K562 (cell line): Measurements from ENCODE around the gene SCG3. TPM values are rescaled to one million over a fixed set of nuclear protein-coding genes. Genes with fewer than 3 reads are reported as not detected.

Experiments used
- ATAC-seq: fragments of 200-7000 bp; cut with Tn5 transposase; 3 replicates; pipeline ENCODE4 v1.9.1; 2020; ENCODE audit warnings: moderate library complexity
- BruUV-seq: library from RNA; stranded (reverse); fragments of 400-500 nt; replicated peaks from 2 replicates; lab custom pipeline; 2021; lab: Mats Ljungman, UMichigan
- CTCF ChIA-PET: fragments of 300-600 bp; formaldehyde crosslinking; extraction: SDS; loops from one replicate; lab custom pipeline; 2021; ENCODE audit warnings: low intra/inter-chr PET ratio; lab: Yijun Ruan, JAX
- POLR2A ChIA-PET: fragments of 300-600, 350-650 bp; sonication (Branson Sonifier 250); formaldehyde crosslinking; extraction: SDS; loops from one replicate; lab custom pipeline; 2021; ENCODE audit warnings: antibody characterized with exemption, inconsistent platforms; lab: Yijun Ruan, JAX
- DNase-seq, 4 experiments: peaks; one replicate each; pipeline versions ENCODE4 v3.0.0 to v3.0.0-alpha.2; 2011 to 2018; ENCODE audit warnings: low spot score in 3 of 4, mixed read lengths in 3 of 4; ENCODE audit errors: extremely low read depth in 1 of 4
- FAIRE-seq: peaks from 2 replicates; lab custom pipeline; 2011; peaks lifted over from hg19 to GRCh38; lab: Jason Lieb, UNC
- H2AFZ ChIP-seq: 2 replicates; pipeline ENCODE4 v1.6.0; 2011; ENCODE audit warnings: low read depth, low read length, control low read depth, inconsistent platforms
- H3K27ac ChIP-seq: fragments of 200-600 bp; 3 replicates; pipeline ENCODE4 v1.8.0; 2011; ENCODE audit warnings: low read depth, mild to moderate bottlenecking, control low read depth, inconsistent platforms, low read length, moderate library complexity, mixed read lengths; ENCODE audit errors: extremely low read depth
- H3K27me3 ChIP-seq, 2 experiments: fragments of 300-600 bp in 1 of 2; 2 replicates in 1 of 2; 3 replicates in 1 of 2; pipeline versions ENCODE4 v1.6.0 to v1.8.0; 2011; ENCODE audit warnings: inconsistent platforms in 2 of 2, low read length in 2 of 2, mild to moderate bottlenecking in 1 of 2, mixed read lengths in 1 of 2, moderate library complexity in 1 of 2; ENCODE audit not compliant: control insufficient read depth in 2 of 2, insufficient read depth in 2 of 2
- H3K36me3 ChIP-seq: fragments of 300-600 bp; 3 replicates; pipeline ENCODE4 v1.8.0; 2011; ENCODE audit warnings: mild to moderate bottlenecking, low read length, inconsistent platforms; ENCODE audit not compliant: control insufficient read depth, insufficient read depth
- H3K4me1 ChIP-seq, 2 experiments: fragments of 200-600 bp in 1 of 2; replicated peaks in 1 of 2; 2 replicates in 1 of 2; 3 replicates in 1 of 2; pipeline versions ENCODE4 v1.5.1 to v1.8.0; 2011; ENCODE audit warnings: inconsistent platforms in 2 of 2, low read length in 2 of 2, mild to moderate bottlenecking in 1 of 2, mixed read lengths in 1 of 2, moderate library complexity in 1 of 2; ENCODE audit not compliant: control insufficient read depth in 2 of 2, insufficient read depth in 2 of 2
- H3K4me2 ChIP-seq: 2 replicates; pipeline ENCODE4 v1.6.1; 2011; ENCODE audit warnings: low read length, control low read depth, inconsistent platforms, mixed read lengths; ENCODE audit not compliant: insufficient read depth
- H3K4me3 ChIP-seq: fragments of 200-600 bp; sonication (generic), shearing (Covaris generic); 2 replicates; pipeline ENCODE4 v1.5.1; 2016; ENCODE audit warnings: control low read depth, inconsistent platforms
- H3K79me2 ChIP-seq: fragments of 200-600 bp; 3 replicates; pipeline ENCODE4 v1.8.0; 2011; ENCODE audit warnings: low read length, inconsistent platforms; ENCODE audit not compliant: control insufficient read depth, insufficient read depth
- H3K9ac ChIP-seq, 2 experiments: 2 replicates each; pipeline versions ENCODE4 v1.6.0 to v1.6.1; 2011; ENCODE audit warnings: low read depth in 2 of 2, low read length in 2 of 2, control low read depth in 1 of 2, inconsistent platforms in 1 of 2, mild to moderate bottlenecking in 1 of 2, mixed read lengths in 1 of 2; ENCODE audit not compliant: insufficient read depth in 1 of 2
- H3K9me1 ChIP-seq: one replicate; pipeline ENCODE4 v1.6.0; 2011; ENCODE audit warnings: inconsistent platforms, mild to moderate bottlenecking, low read length, moderate library complexity; ENCODE audit not compliant: control insufficient read depth, insufficient read depth
- H3K9me3 ChIP-seq: replicated peaks from 2 replicates; pipeline ENCODE4 v1.5.1; 2011; ENCODE audit warnings: low read depth, low read length, inconsistent platforms; ENCODE audit not compliant: control insufficient read depth, insufficient read depth
- H4K20me1 ChIP-seq: replicated peaks from 2 replicates; pipeline ENCODE4 v1.6.1; 2011; ENCODE audit warnings: low read length, inconsistent platforms, mixed read lengths; ENCODE audit not compliant: control insufficient read depth, insufficient read depth
- AFF1 ChIP-seq, 2 experiments: fragments of 450-650 bp; IDR thresholded peaks; 2 replicates each; pipeline ENCODE4 v1.6.1; 2018; ENCODE audit warnings: mild to moderate bottlenecking in 2 of 2, low read depth in 1 of 2; ENCODE audit not compliant: partially characterized antibody in 2 of 2
- ARID1B ChIP-seq: fragments of 450-650 bp; IDR thresholded peaks from 2 replicates; pipeline ENCODE4 v1.6.1; 2016; ENCODE audit warnings: antibody characterized with exemption, mild to moderate bottlenecking, inconsistent platforms
- CTBP1 ChIP-seq: fragments of 450-650 bp; IDR thresholded peaks from 2 replicates; pipeline ENCODE4 v1.6.1; 2016; ENCODE audit warnings: borderline replicate concordance
- DNMT1 ChIP-seq: fragments of 450-650 bp; IDR thresholded peaks from 2 replicates; pipeline ENCODE4 v1.6.1; 2016; ENCODE audit warnings: antibody characterized with exemption, mild to moderate bottlenecking
- EP300 ChIP-seq: IDR thresholded peaks from 2 replicates; pipeline ENCODE4 v1.6.1; 2012; ENCODE audit warnings: low read length, improper control_type of control experiment
- GTF2F1 ChIP-seq: IDR thresholded peaks from 2 replicates; pipeline ENCODE4 v1.6.1; 2011; ENCODE audit warnings: low read depth, low read length, improper control_type of control experiment
- HDAC3 ChIP-seq: fragments of 450-650 bp; IDR thresholded peaks from 2 replicates; pipeline ENCODE4 v1.6.1; 2018; ENCODE audit warnings: borderline replicate concordance, mild to moderate bottlenecking, moderate library complexity; ENCODE audit not compliant: partially characterized antibody
- IRF9 ChIP-seq: fragments of 450-650 bp; IDR thresholded peaks from 2 replicates; pipeline ENCODE4 v1.6.1; 2016; ENCODE audit warnings: missing biosample characterization, missing genetic modification characterization
- MAFF ChIP-seq: IDR thresholded peaks from 2 replicates; pipeline ENCODE4 v1.6.1; 2012; ENCODE audit warnings: low read length, improper control_type of control experiment
- MAFK ChIP-seq: IDR thresholded peaks from 2 replicates; pipeline ENCODE4 v1.6.1; 2011; ENCODE audit warnings: low read length, improper control_type of control experiment
- MXI1 ChIP-seq: IDR thresholded peaks from 2 replicates; pipeline ENCODE4 v1.6.1; 2011; ENCODE audit warnings: low read depth, mild to moderate bottlenecking, improper control_type of control experiment, low read length
- RBM25 ChIP-seq: fragments of 200-400 bp; formaldehyde crosslinking; IDR thresholded peaks from 2 replicates; pipeline ENCODE4 v1.6.1; 2018; ENCODE audit warnings: low read length, low read depth, moderate library complexity; ENCODE audit not compliant: severe bottlenecking
- STAT5A ChIP-seq: IDR thresholded peaks from 2 replicates; pipeline ENCODE4 v1.6.1; 2012; ENCODE audit warnings: low read length, inconsistent platforms, borderline replicate concordance
- TBP ChIP-seq: optimal IDR thresholded peaks from 2 replicates; pipeline ENCODE3; 2011; ENCODE audit warnings: low read depth, low read length, improper control_type of control experiment
- THRB ChIP-seq: fragments of 450-650 bp; formaldehyde crosslinking; conservative IDR thresholded peaks from 2 replicates; pipeline ENCODE4 v1.4.0; 2022; ENCODE audit warnings: mild to moderate bottlenecking, missing genetic modification characterization
- XRCC3 ChIP-seq: fragments of 450-650 bp; IDR thresholded peaks from 2 replicates; pipeline ENCODE4 v1.6.1; 2017; ENCODE audit warnings: mild to moderate bottlenecking, moderate library complexity
- ZNF184 ChIP-seq: sonication (generic); formaldehyde crosslinking; IDR thresholded peaks from 2 replicates; pipeline ENCODE4 v1.5.0; 2020; ENCODE audit warnings: missing genetic modification reagents
- ZNF76 ChIP-seq: fragments of 250-450 bp; sonication (Bioruptor Pico); IDR thresholded peaks from 2 replicates; pipeline ENCODE4 v1.4.0; 2020; ENCODE audit warnings: mild to moderate bottlenecking, moderate library complexity, borderline replicate concordance
- WGBS: fragments of 100-300 bp; shearing (Covaris generic); methylation state at CpG from one replicate; pipeline ENCODE4 v1.1.6; 2016; ENCODE audit warnings: low coverage, mixed read lengths; ENCODE audit not compliant: insufficient coverage; ENCODE audit errors: missing lambda C conversion rate; 5-methylcytosine and 5-hydroxymethylcytosine counted together
- in situ Hi-C: fragments of 300-500 bp; cut with MboI; formaldehyde crosslinking; loops from 4 replicates; pipeline ENCODE4 v1.15.0; 2018; ENCODE audit warnings: inconsistent platforms, mixed read lengths
- intact Hi-C: fragments of 100-400 bp; cut with micrococcal nuclease; formaldehyde crosslinking; loops from 2 replicates; pipeline ENCODE4 v1.14.2; 2022
- polyA plus RNA-seq, 8 experiments: library from polyadenylated mRNA; depleted of rRNA in 4 of 8; stranded (reverse) in 5 of 8; unstranded in 3 of 8; fragments of >200 nt; fragmentation: Nextera tagmentation in 2 of 8; fragmentation: Illumina TruSeq in 1 of 8; extraction: Ambion mirVana in 2 of 8; extraction: Trizol in 1 of 8; gene quantifications; 2 replicates each; pipeline versions ENCODE4 v1.2.1 to v1.2.3, GENCODE V29; 2011 to 2014; ENCODE audit warnings: inconsistent platforms in 1 of 8, missing spikeins in 1 of 8
- total RNA-seq, 7 experiments: library from RNA; depleted of rRNA in 6 of 7; stranded (reverse); fragments of >200 nt in 6 of 7; fragmentation: Illumina TruSeq in 2 of 7; extraction: Trizol in 2 of 7; gene quantifications; 2 replicates each; pipeline versions ENCODE4 v1.2.1 to v1.2.3, GENCODE V29; 2011 to 2021; ENCODE audit warnings: low replicate concordance in 1 of 7

Gene SCG3
- total and polyA plus RNA-seq, 9 of the 15 experiments (the other 6 are each of a cell fraction or from before 2014, with no cell fraction given): 13.0 to 43.8 (median 21.0) TPM

GRCh38 chr15:51692154-51692553 lies 10.9 kb downstream of the SCG3 start:
- POLR2A ChIA-PET: interaction anchor here (1.2 kb wide), 2 partner anchors 10 to 11 kb away, joined by 4 read pairs; partner anchors contain the start of gene SCG3
- 0% methylated on average over 3 of the region's 3 CpGs for WGBS
- in situ Hi-C loops: no loop called here
- TF ChIP-seq ZNF76 (CRISPR knock-in tag) (no peak), GTF2F1 (no peak), DNMT1 (no peak), MAFK (no peak), RBM25 (no peak), XRCC3 (no peak), IRF9 (no peak), HDAC3 (no peak), ARID1B (peak; percentile 66), MAFF (no peak), TBP (no peak), THRB (CRISPR knock-in tag) (no peak), AFF1 (IDR thresholded peaks at IDR 0.05; ENCODE audit: low read depth in 1 of 2, partially characterized antibody in 2 of 2) (no peak), STAT5A (peak; percentile 49), ZNF184 (CRISPR knock-in tag) (no peak), MXI1 (no peak), EP300 (peak; percentile 36; the same call in 1 of the 2 replicates), CTBP1 (peak; percentile 31; the same call in 1 of the 2 replicates)

More at GRCh38 chr15:51692154-51692553, 10.9 kb downstream of the SCG3 start:
- CTCF ChIA-PET: no interaction called here
- no peaks in the 10 kb centered on the region for H3K27me3 ChIP-seq
- H3K4me1 ChIP-seq: peaks cover 7 to 21% of the 10 kb centered on the region in 2 experiments; a peak in 4 of 5 replicates
- ATAC-seq (peak; percentile 34; the same call in 1 of the 3 replicates), DNase-seq (no peak), FAIRE-seq (peak; percentile 55)
- peaks cover 11% of the 10 kb centered on the region; the same call in 2 of the 3 replicates for H3K36me3 ChIP-seq
- no peaks in the 10 kb centered on the region for H3K79me2 ChIP-seq
- no peaks in the 10 kb centered on the region for H3K9me1 ChIP-seq
- H3K9ac ChIP-seq: peak overlapping the region in 1 of 2 experiments; percentile 17; a peak in 1 of 4 replicates
- no peak overlapping the region for H3K4me3 ChIP-seq
- H3K27ac ChIP-seq: no peak overlapping the region
- intact Hi-C loops: no loop called here
- BruUV-seq: no TSS peak
- H3K9me3 ChIP-seq: no peaks in the 10 kb centered on the region
- H3K4me2 ChIP-seq: 0 out of 2 replicates have a peak overlapping the region, but pooled peaks have one; percentile 34
- no peak overlapping the region for H2AFZ ChIP-seq
- H4K20me1 ChIP-seq: no peaks in the 10 kb centered on the region
